Activated CD8-positive, alpha-beta memory T cell treated with anti-CD3 and anti-CD28 coated beads, Interleukin-2, amount 50 U/mL, for 1 hour (primary cell): ENCODE results near the gene MVB12B.

Source experiments
- DNase-seq: peaks from one replicate; pipeline ENCODE4 v3.0.0-alpha.2; 2020; ENCODE audit errors: extremely low read depth

MVB12B gene

DNA sequence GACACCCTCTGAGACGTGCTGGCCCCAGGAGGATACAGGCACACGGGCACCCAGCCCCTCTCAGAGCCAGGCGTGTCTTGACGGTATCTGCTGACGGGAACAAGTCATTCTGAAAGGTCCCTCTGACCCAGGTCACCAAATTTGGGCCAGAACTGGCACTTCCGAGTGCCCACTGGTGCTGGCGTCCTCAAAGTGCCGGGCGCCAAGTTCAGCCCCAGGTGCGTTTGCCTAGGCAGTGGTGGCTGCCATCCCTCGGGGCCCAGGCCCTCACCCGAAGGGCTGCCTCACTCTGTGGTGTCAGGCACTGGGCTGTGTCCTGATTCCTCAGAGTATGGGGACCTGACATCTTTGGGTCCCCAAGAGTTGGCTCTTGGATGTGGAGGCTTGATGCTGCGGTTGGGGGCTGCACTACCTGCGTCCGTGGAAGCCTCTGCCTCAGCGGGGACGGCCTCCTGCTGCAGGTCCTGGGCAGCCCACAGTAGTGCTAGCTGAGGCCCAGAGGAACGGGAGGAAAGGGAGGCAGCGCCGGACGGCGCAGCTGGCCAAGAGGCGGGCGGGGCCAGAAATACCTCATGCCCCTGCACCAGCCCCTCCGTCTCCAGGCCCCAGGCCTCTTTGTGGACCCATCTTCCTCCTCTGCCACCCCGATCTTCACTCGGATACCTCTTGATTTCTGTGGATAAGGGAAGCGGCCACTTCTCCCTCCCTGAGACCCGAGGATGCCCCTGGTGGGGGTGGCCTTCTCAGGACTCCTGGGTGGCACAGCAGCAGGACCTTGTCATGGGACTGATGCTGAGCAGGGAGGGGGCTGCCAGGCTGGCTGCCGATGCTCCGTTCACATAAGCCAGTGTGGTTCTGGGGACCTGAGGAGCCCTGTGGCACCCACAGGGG lies 177.7 kb downstream of the MVB12B start:
- DNase-seq, result no peak

DNA sequence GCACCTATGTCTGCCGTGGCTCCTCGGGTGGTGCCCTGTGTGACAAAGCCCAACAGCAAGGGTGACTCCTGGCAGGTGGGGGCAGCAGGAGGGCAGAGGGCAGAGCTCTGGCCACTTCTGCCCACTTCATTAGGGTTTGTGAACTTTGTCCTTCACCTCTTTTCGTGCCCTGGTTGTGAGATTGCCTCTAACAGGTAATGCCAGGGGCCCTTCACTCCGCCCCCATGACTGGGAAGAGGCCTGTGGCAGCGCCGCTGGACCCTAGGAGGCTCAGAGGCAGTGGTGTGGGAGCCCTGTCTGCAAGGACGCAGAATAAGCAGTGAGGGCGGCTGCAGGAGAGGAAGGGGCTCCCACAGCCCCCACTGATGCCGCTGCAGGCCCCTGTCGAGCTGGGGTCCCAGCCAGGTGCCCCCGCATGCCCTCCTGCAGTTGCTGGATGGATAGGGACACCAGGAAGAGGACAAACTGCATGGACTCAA lies 178.4 kb downstream of the MVB12B start:
- DNase-seq, result no peak

DNA sequence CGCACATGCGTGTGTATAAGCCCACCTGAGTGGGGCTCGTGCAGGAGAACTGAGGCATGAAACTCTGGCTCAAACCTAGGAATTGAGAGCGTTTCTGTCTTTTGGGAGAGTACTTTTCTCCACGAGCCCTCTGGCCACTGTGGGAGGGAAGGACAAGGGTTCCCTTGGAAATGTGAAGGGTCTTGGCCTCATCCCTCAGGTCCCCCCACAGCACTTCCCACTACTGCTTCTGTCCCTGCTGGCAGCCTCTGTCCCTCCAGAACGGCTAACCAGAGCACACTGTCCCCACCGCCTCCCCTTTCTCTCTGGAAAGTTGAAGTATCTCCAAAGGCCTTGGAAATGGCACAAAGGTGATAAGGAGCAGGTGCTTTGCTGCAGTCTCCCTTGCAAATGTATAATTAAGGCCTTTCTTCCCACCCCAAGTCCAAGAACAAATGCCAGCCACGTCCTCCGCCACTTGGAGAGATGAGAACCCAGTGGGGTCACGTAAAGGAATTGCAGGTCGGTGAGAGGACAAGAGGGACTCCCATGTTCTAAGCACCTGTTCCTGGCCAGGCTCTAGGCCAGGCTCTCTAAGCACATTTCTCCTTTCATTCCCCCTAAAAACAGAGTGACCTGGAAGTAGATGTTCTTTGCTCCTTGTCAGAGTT lies 179.2 kb downstream of the MVB12B start:
- DNase-seq, result no peak

- no peak for DNase-seq
These were observed 180.0 kb downstream of the MVB12B start for GRCh38 chr9:126506361-126507317.

DNA sequence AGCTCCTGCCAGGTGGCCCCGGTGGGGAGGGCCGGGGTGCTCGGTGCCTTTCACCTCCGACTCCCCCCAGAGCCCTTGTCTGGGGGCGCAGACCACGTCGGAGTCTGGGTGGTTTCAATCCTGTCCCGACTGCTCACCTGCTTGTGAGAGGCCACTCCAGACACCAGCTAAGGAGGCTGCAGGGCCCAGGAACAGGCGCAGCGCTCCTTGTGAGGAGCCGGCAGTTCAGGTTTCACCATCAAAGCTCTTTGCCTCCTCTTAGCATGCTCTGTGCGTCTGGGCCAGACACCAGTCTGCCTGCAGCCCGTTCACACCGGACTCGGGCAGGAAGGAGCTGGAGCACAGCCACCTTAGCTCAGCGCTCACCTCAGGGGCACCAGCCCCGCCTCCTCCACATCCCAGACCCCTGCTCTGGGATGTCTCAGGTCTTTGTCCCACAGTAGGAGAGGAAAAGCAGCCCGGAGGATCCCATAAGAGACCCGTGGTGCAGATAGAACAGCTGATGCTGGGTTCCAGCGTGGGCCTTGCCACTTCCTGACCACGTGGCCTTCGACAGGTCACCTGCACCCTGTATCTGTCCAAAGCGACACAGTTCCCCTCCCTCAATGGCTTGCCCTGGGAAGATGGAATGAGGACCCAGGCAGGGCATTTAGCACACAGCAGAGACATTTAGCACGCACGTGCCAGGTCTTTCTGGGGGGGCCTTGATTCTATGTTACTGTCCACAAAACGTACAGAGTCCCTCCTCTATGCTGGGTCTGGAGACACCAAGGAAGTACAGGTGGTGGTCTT lies 180.9 kb downstream of the MVB12B start:
- no peak for DNase-seq

GRCh38 chr9:126508171-126508591 lies 181.6 kb downstream of the MVB12B start:
- DNase-seq, result no peak

DNA sequence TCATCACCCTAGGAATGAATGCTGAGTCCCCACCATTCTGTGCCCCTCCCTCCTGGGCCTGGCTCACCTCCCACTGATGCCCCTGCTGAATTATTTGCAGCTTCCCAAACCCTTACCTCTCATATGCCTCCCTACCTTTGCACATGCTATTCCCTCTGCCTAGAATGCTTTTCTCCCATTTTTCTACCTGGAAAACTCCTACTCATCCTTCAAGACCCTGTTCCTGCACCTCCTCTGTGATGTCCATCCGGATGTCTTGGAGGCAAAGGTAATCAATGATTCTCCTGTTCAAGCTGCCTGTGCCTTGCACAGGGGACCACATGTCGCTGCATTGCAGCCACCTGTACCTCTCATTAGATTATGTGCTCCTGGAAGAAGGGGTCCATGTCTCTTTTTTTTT lies 182.3 kb downstream of the MVB12B start:
- no peak for DNase-seq

DNA sequence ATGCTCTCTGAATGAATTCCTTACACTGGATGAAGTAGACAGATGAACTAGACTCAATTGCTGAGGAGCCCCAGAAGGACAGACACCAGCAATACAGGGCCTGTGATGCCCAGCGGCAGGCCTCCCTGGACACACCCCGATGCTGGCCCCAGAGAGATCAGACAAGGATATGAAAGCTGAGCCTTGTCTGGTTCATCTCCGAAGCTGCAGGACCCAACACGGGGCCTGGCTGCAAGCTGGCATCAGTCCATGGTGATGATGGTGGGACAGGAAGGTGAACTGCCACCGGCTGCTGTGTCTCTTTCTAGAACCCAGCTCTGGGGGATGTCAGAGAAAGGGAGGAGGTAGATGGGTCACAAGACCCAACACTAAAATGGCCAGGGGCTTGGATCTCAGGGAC lies 183.1 kb downstream of the MVB12B start:
- no peak for DNase-seq

DNA sequence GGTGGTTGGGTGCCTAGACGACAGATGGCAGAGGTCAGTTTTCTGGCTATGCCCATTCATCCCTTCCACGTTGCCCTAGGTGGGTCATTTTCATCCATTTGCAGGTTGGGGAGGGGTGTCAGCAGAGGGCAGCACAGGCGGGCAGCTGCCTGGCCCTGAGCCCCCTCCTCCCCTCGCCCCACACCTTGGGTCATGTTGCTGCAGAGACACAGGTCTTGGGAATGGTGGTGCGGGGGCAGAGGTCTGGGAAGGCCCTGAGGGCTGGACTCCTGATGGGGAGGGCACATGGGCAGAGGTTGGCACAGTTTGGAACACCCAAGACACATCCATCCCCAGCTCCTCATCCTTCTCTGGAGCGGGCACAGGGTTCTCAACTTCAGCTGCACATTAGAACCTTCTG lies 183.9 kb downstream of the MVB12B start:
- DNase-seq, result no peak

GRCh38 chr9:126511411-126511810 lies 184.8 kb downstream of the MVB12B start:
- no peak for DNase-seq

DNA sequence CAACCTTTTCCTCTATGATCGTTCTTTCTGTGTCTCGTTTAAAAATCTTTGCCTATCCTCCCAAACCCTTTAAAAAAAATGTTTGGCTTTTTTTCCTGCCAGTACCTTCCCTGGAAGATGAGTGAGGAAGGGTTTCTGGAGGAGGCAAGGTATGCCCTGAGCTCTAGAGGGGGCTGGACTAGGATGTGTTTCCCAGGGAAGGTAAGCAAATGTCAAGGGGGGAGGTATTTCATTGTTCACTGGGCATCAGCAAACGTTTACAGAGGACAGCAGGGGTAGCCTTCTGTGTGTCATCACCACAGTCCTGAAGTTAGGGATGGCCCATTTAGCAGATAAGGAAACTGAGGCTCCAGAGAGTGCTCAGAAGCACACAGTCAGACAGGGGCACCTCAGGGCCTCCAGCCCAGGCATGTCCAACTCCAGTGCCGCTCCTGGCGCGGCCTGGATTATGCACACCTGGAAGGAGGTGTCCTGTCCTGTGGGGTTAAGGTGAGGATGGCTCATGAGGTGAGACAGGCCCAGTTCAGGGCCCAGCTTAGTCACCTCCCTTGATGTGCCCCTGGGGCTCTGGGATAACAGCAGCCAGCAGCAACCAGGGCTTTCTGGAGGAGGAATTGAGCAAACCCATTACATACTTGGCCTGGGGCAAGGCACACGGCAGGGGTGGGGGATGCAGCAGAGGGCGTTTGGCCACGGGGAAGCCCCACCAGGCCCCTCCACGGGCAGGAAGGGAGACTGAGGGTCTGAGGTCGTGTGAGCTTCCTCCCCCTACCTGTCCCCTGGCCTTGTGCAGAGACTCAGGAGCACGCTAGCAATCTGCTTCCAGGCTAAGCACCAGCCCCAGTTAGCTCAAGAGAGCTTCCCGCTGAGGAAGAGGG lies 186.8 kb downstream of the MVB12B start:
- DNase-seq, result no peak

DNA sequence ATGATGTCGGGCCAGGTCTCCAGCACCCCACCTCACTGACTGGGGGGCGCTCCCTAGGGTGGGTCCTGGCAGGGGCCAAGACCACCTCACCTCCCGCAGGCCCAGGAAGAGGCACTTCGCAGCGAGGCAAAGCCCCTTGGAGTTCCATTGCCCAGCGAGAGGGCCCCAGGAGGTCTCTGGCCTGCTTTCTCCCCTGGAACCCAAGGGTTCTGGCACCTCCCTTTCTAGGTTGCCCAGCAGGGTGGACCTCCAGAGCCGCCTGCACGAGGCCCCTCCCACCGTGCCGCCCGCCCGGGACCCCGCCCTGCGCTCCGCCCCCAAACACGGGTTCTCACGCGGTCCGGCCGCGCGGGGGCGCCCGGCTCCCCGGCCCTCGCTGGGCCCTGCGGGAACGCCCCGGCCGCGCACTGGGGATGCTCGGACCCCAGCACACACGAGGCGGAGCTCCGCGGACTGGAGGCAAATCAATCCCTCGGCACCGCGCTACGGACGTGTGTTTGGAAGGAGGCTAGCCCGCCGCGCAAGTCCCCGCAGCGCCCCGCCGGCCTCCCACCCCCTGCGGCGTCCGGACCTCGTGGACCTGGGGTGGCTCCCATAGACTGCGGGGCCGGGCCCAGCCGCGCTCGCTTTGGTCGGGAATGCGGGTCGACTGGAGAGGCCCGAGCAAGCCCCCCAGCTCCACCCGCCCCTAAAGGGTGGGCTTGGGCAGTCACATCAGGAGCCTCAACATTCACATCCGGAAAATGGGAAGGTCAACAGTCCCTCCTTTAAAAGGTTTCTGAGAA lies 187.6 kb downstream of the MVB12B start:
- DNase-seq, result no peak

DNA sequence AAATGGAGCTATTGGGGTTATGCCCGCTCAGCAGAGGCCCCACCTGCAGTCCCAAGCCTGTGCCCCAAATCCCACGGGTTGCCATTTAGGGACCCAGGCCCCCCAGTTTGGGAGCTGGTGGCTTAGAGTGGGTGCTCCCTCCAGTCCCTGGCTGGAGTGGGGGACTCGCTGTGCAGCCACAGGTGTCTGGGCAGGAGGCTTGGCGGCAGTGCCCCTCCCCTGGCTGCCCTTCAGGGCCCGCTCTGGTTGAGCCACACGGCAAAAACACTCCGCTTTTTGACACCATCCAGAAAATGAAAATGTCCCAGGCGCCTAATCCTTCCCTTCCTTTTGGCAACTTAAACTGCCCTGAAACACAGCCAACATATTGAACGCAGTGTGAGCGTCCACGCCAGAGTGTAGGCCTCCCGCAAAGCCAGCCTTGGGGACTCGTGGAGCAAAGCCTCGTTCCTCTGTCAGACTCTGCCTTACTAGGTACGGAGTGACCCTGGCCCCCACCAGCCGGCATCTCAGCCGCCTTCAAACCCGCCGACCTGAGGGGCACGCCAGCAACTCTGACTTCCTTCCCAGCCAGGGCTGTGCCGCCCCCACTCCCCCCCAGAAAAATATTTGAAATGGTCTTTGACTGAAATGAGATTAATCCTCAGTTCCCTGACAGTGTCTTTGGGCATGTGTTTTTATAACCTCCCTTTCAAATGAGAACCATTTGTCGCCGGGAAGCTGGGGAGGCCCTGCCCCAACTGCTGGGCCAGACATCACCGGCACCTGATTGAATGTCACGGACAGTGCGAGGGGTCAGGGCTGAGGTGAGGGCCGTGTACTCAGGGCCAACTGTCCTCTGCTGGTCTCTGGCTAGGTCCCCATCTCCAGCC lies 188.6 kb downstream of the MVB12B start:
- DNase-seq, result no peak

- no peak for DNase-seq
These were observed 189.4 kb downstream of the MVB12B start for GRCh38 chr9:126515873-126516505.

- DNase-seq, result no peak
These were observed 189.9 kb downstream of the MVB12B start for GRCh38 chr9:126516561-126516935.

DNA sequence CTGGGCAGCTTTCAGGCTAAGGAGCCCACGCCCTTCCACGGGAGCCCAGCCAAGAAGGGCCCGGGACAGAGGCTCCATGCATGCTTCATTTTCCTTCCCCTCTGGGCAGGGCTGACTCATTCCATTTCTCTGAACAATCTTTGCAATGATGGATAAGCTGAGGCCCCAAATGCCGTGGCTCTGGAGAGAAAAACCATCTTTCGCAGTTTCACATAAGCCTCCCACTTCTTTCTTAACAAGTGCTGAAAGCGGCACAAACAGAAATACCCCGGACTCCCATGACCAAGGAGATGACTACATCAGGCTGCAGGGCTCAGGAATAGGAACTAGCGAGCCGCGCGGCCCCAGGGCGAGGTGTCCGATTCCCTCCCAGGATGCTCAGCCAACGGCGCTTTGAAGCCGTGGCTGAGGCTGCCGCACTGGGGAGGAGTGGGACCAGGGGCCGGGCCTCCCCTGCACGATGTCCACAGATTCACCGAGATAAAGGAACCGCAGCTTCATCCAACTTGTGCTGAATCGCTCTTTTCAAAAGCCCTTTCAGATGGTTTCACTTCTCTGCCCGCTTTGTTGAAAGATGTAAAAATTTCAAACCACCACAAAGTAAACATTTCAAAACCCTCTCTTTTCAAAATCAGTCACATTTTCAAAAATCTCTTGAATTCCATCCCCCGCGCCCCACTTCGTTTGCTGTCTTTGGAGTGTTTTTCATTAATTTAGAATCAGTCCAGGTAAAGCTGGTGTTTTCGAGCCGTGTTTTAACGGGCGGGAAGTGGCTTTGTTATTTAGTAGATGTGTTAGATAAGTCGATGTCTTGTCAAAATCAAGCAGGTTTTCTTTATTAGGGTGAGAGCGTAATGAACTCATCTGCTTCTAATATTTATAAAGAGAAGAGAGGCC lies 190.6 kb downstream of the MVB12B start:
- no peak for DNase-seq

DNA sequence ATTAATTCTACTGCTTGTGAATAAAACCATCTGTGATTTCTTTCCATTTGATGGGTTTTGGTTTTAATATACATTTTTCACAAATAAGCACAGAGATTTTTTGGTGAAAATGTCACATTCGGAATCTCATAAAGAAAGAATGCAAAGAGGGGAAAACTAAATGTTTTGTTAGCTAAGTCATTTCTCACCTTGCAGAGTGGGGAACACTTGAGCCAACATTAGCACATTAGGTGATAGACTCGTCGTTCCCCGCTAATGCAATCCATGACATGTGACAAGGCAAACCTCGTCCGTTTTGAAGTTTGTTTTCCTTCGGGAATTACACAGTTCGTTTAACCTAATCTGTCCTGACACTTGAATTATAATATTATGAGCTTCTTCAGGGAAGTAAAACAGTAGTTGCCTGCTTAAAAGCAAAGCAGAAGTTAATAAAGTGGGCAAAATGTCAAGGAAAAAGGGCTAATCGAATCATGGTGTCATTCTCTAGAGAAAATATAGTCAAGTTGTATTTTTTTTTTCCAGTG lies 191.3 kb downstream of the MVB12B start:
- DNase-seq, result no peak
